ENCODE measurements around the gene TRIO. TPM values are rescaled to one million over a fixed set of nuclear protein-coding genes. Genes with fewer than 3 reads are reported as not detected.

The TRIO gene
- total and polyA plus RNA-seq, 2 of the 8 experiments (the other 6 are each of a cell fraction or from before 2014, with no cell fraction given): 35.1 to 69.1 TPM

GRCh38 chr5:14396066-14396465, 252.9 kb downstream of the TRIO start:
- Histone ChIP-seq H3K4me3 (ENCODE audit: extremely low read depth in 1 of 4, insufficient read depth in 2 of 4, low read depth in 3 of 4, low read length in 4 of 4) (no peak overlapping the region), H3K14ac (ENCODE audit: insufficient read length) (no peak overlapping the region), H2BK12ac (ENCODE audit: low read depth, low read length) (no peak overlapping the region), H3K4me2 (ENCODE audit: insufficient read depth in 1 of 2, low read depth in 2 of 2, low read length in 2 of 2) (no peak overlapping the region), H3K56ac (replicated peaks; ENCODE audit: insufficient read length, low read depth, low read length) (no peak overlapping the region), H2AFZ (ENCODE audit: low read length) (no peak overlapping the region), H4K8ac (ENCODE audit: extremely low read depth, insufficient read depth, low read length) (no peak overlapping the region), H2BK5ac (ENCODE audit: low read depth, low read length) (no peak overlapping the region), H3K9me3 (ENCODE audit: insufficient read depth in 2 of 2, low read depth in 1 of 2, low read length in 1 of 2) (no peaks in the 10 kb centered on the region), H3K9ac (replicated peaks in 1 of 4; ENCODE audit: extremely low read depth in 1 of 4, low read depth in 3 of 4, low read length in 3 of 4) (no peak overlapping the region), H3K36me3 (ENCODE audit: control insufficient read depth in 2 of 4, insufficient read depth in 4 of 4, low read length in 3 of 4) (peaks cover 3 to 49% (median 36%) of the 10 kb centered on the region in 4 experiments), H2BK120ac (replicated peaks; ENCODE audit: low read depth, low read length) (no peak overlapping the region), H4K91ac (replicated peaks; ENCODE audit: insufficient read length, low read length) (no peak overlapping the region), H3K23ac (ENCODE audit: insufficient read length) (no peak overlapping the region), H3K79me1 (ENCODE audit: low read depth, low read length) (no peaks in the 10 kb centered on the region), H3K23me2 (ENCODE audit: low read depth, low read length) (no peaks in the 10 kb centered on the region), H4K20me1 (replicated peaks in 1 of 2; ENCODE audit: control insufficient read depth in 1 of 2, insufficient read depth in 2 of 2, low read length in 2 of 2) (peaks cover 2 to 4% of the 10 kb centered on the region in 2 experiments), H2BK15ac (ENCODE audit: low read length) (no peak overlapping the region), H2BK20ac (ENCODE audit: low read length) (no peak overlapping the region), H4K5ac (ENCODE audit: insufficient read length, low read depth, low read length) (no peak overlapping the region), H3K79me2 (ENCODE audit: control insufficient read depth in 1 of 2, insufficient read depth in 2 of 2, low read length in 2 of 2) (no peaks in the 10 kb centered on the region; a peak in 1 of 4 replicates), H3K4ac (replicated peaks; ENCODE audit: insufficient read length, low read depth, low read length) (no peak overlapping the region), H3K27ac (ENCODE audit: low read depth, low read length) (no peak overlapping the region), H2AK5ac (ENCODE audit: low read depth, low read length) (no peak overlapping the region), H3K18ac (ENCODE audit: extremely low read depth, low read length) (no peak overlapping the region), H3K4me1 (replicated peaks in 1 of 4; ENCODE audit: control insufficient read depth in 3 of 4, insufficient read depth in 4 of 4, low read length in 3 of 4) (peaks cover 0 to 4% (median 1%) of the 10 kb centered on the region in 4 experiments; a peak in 2 of 7 replicates), H3K27me3 (replicated peaks in 1 of 4; ENCODE audit: control insufficient read depth in 3 of 4, extremely low read depth in 1 of 4, insufficient read depth in 3 of 4, low read length in 3 of 4) (no peaks in the 10 kb centered on the region)
- no peak for FAIRE-seq
- DNase-seq (ENCODE audit: low read depth in 1 of 2, low spot score in 2 of 2): no peak
- ChIA-PET POLR2A (ENCODE audit: partially characterized antibody) (no interaction called here), CTCF (ENCODE audit: partially characterized antibody) (interaction anchor here (0.6 to 2.5 kb wide), 11 partner anchors 9 to 1119 kb away, joined by 3 to 10 read pairs (median 4); no protein-coding TSS in a partner anchor)
- WGBS, 2 experiments (ENCODE audit: extremely low coverage in 1 of 2, insufficient coverage in 1 of 2, insufficient read length in 1 of 2, insufficient replicate concordance in 2 of 2, low coverage in 1 of 2, low lambda C conversion rate in 2 of 2, missing lambda C conversion rate in 1 of 2): 91% methylated on average over 7 of the region's 7 CpGs; no CpG with 5 or more reads in 1 of the 2 experiments
- TF ChIP-seq JUND (IDR thresholded peaks at IDR 0.05; ENCODE audit: low read length) (no peak), ASH2L (IDR thresholded peaks at IDR 0.05; ENCODE audit: low read length) (no peak), CBX8 (IDR thresholded peaks at IDR 0.05; ENCODE audit: borderline replicate concordance, low read depth, low read length) (no peak), USF2 (IDR thresholded peaks at IDR 0.05; ENCODE audit: low read length) (no peak)
